Muscle layer of duodenum (tissue), 2 donors: ENCODE measurements around the gene PGBD5.

ENCODE experiments used
- H3K27ac ChIP-seq: one replicate; pipeline ENCODE4 v1.7.0; 2013; ENCODE audit warnings: mild to moderate bottlenecking, low read length
- H3K27me3 ChIP-seq: one replicate; pipeline ENCODE4 v1.7.0; 2013; ENCODE audit warnings: low read depth, mild to moderate bottlenecking, control low read depth, low read length
- H3K36me3 ChIP-seq, 2 donors: one replicate each; pipeline ENCODE4 v1.7.0; 2013; ENCODE audit warnings: low read length in 2 of 2, control low read depth in 1 of 2, mild to moderate bottlenecking in 1 of 2; ENCODE audit not compliant: insufficient read depth in 2 of 2, control insufficient read depth in 1 of 2
- H3K4me1 ChIP-seq, 2 donors: one replicate each; pipeline ENCODE4 v1.7.0; 2013; ENCODE audit warnings: low read length in 2 of 2, mild to moderate bottlenecking in 2 of 2, control low read depth in 1 of 2, moderate library complexity in 1 of 2; ENCODE audit not compliant: insufficient read depth in 2 of 2, control insufficient read depth in 1 of 2
- H3K4me3 ChIP-seq, 2 donors: one replicate each; pipeline ENCODE4 v1.7.0; 2013; ENCODE audit warnings: low read length in 2 of 2, low read depth in 1 of 2, mild to moderate bottlenecking in 1 of 2
- H3K9me3 ChIP-seq, 2 donors: one replicate each; pipeline ENCODE4 v1.7.0; 2013; ENCODE audit warnings: low read length in 2 of 2, control low read depth in 1 of 2, mild to moderate bottlenecking in 1 of 2; ENCODE audit not compliant: control insufficient read depth in 1 of 2
- donor health status: healthy.

PGBD5 gene

GRCh38 chr1:230371923-230372703, 54.0 kb downstream of the PGBD5 start:
- Histone ChIP-seq H3K9me3 (no peaks in the 10 kb centered on the region), H3K27ac (no peak overlapping the region), H3K4me3 (no peak overlapping the region), H3K27me3 (no peaks in the 10 kb centered on the region), H3K36me3 (no peaks in the 10 kb centered on the region), H3K4me1 (no peaks in the 10 kb centered on the region)

GRCh38 chr1:230370109-230370508, 56.0 kb downstream of the PGBD5 start:
- H3K4me3 ChIP-seq: no peak overlapping the region
- H3K9me3 ChIP-seq: no peaks in the 10 kb centered on the region
- H3K4me1 ChIP-seq: no peaks in the 10 kb centered on the region
- H3K36me3 ChIP-seq: no peaks in the 10 kb centered on the region
- H3K27ac ChIP-seq: no peak overlapping the region
- H3K27me3 ChIP-seq: no peaks in the 10 kb centered on the region

GRCh38 chr1:230368871-230369270, 57.3 kb downstream of the PGBD5 start:
- H3K4me1 ChIP-seq: no peaks in the 10 kb centered on the region
- no peak overlapping the region for H3K4me3 ChIP-seq
- no peaks in the 10 kb centered on the region for H3K36me3 ChIP-seq
- no peaks in the 10 kb centered on the region for H3K9me3 ChIP-seq
- no peak overlapping the region for H3K27ac ChIP-seq
- H3K27me3 ChIP-seq: no peaks in the 10 kb centered on the region

- Histone ChIP-seq H3K4me1 (no peaks in the 10 kb centered on the region), H3K36me3 (no peaks in the 10 kb centered on the region), H3K9me3 (no peaks in the 10 kb centered on the region), H3K27ac (no peak overlapping the region), H3K4me3 (no peak overlapping the region), H3K27me3 (no peaks in the 10 kb centered on the region)
These were observed 57.8 kb downstream of the PGBD5 start for GRCh38 chr1:230368363-230368762.

GRCh38 chr1:230366504-230366915, 59.6 kb downstream of the PGBD5 start:
- Histone ChIP-seq H3K27ac (no peak overlapping the region), H3K27me3 (no peaks in the 10 kb centered on the region), H3K4me3 (no peak overlapping the region), H3K36me3 (no peaks in the 10 kb centered on the region), H3K4me1 (no peaks in the 10 kb centered on the region), H3K9me3 (no peaks in the 10 kb centered on the region)

- Histone ChIP-seq H3K9me3 (no peaks in the 10 kb centered on the region), H3K27me3 (no peaks in the 10 kb centered on the region), H3K27ac (no peak overlapping the region), H3K4me3 (no peak overlapping the region), H3K4me1 (no peaks in the 10 kb centered on the region), H3K36me3 (no peaks in the 10 kb centered on the region)
These were observed 60.3 kb downstream of the PGBD5 start for GRCh38 chr1:230365723-230366307.

- Histone ChIP-seq H3K9me3 (no peaks in the 10 kb centered on the region), H3K36me3 (no peaks in the 10 kb centered on the region), H3K27me3 (no peaks in the 10 kb centered on the region), H3K27ac (no peak overlapping the region), H3K4me1 (no peaks in the 10 kb centered on the region), H3K4me3 (no peak overlapping the region)
These were observed 63.2 kb downstream of the PGBD5 start for GRCh38 chr1:230362949-230363348.

- no peaks in the 10 kb centered on the region for H3K9me3 ChIP-seq
- H3K4me1 ChIP-seq: no peaks in the 10 kb centered on the region
- H3K36me3 ChIP-seq: no peaks in the 10 kb centered on the region
- H3K4me3 ChIP-seq: no peak overlapping the region
- no peak overlapping the region for H3K27ac ChIP-seq
- H3K27me3 ChIP-seq: no peaks in the 10 kb centered on the region
These were observed 64.2 kb downstream of the PGBD5 start for GRCh38 chr1:230361941-230362340.

- no peaks in the 10 kb centered on the region for H3K4me1 ChIP-seq
- no peaks in the 10 kb centered on the region for H3K27me3 ChIP-seq
- H3K9me3 ChIP-seq: no peaks in the 10 kb centered on the region
- H3K36me3 ChIP-seq: no peaks in the 10 kb centered on the region
- H3K4me3 ChIP-seq: no peak overlapping the region
- no peak overlapping the region for H3K27ac ChIP-seq
These were observed 66.0 kb downstream of the PGBD5 start for GRCh38 chr1:230359992-230360668.

- H3K4me3 ChIP-seq: no peak overlapping the region
- H3K36me3 ChIP-seq: no peaks in the 10 kb centered on the region
- H3K27ac ChIP-seq: no peak overlapping the region
- no peaks in the 10 kb centered on the region for H3K27me3 ChIP-seq
- H3K4me1 ChIP-seq: no peaks in the 10 kb centered on the region
- H3K9me3 ChIP-seq: no peaks in the 10 kb centered on the region
These were observed 69.0 kb downstream of the PGBD5 start for GRCh38 chr1:230356869-230357794.

GRCh38 chr1:230356190-230356589, 69.9 kb downstream of the PGBD5 start:
- Histone ChIP-seq H3K9me3 (no peaks in the 10 kb centered on the region), H3K4me3 (no peak overlapping the region), H3K36me3 (no peaks in the 10 kb centered on the region), H3K4me1 (no peaks in the 10 kb centered on the region), H3K27me3 (no peaks in the 10 kb centered on the region), H3K27ac (no peak overlapping the region)
